Brain microvascular endothelial cell (primary cell): ENCODE measurements around the gene CRTAC1.

ENCODE experiments used
- DNase-seq: peaks from one replicate; pipeline ENCODE4 v3.0.0-alpha.2; 2020
- H3K27ac ChIP-seq: fragments of 250-450 bp; sonication (Bioruptor Pico); 2 replicates; pipeline ENCODE4 v1.5.1; 2020; ENCODE audit warnings: mild to moderate bottlenecking, moderate library complexity
- H3K27me3 ChIP-seq: fragments of 250-450 bp; sonication (Bioruptor Pico); replicated peaks from 2 replicates; pipeline ENCODE4 v1.5.1; 2020; ENCODE audit warnings: mild to moderate bottlenecking
- H3K36me3 ChIP-seq: fragments of 250-450 bp; sonication (Bioruptor Pico); replicated peaks from 2 replicates; pipeline ENCODE4 v1.5.1; 2020; ENCODE audit warnings: mild to moderate bottlenecking
- H3K4me3 ChIP-seq: 2 replicates; pipeline ENCODE4 v1.5.1; 2011; ENCODE audit warnings: low read depth, mild to moderate bottlenecking, control low read depth, low read length, moderate library complexity
- in situ Hi-C: cut with HindIII; loops from 2 replicates; pipeline ENCODE4 v1.10.0; 2017; ENCODE audit warnings: low sequenced_read_pairs, low pct_ligation_motif_present
- TF ChIP-seq, protein P1 (sequence below): IDR thresholded peaks from 2 replicates; pipeline ENCODE4 v1.5.1; 2011; ENCODE audit warnings: low read depth, mild to moderate bottlenecking, moderate library complexity, low read length, control low read depth, inconsistent platforms; ENCODE audit errors: missing control alignments

The CRTAC1 gene

DNA sequence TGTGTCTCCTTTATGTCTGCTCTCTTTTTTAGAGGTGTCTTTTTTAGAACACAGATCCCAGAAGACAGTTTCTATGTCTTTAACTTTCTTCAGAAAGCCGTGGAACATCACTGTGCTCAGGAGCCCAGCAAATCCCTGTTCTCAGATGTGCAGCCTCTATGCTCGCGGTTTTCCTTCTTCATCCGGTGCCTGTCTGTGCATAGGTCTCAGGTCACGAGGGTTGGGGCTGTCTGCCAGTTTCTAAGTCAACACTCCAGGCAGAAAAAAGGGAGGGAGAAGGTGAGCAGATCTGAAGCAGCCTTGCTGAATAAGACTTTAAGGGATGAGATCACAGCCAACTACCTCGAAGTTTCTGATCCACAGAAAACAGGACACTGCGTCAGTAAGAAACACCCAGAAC, 68.5 kb downstream of the CRTAC1 start:
- DNase-seq, result no peak
- in situ Hi-C loops, result no loop called here
- H3K36me3 ChIP-seq, result no peaks in the 10 kb centered on the region
- no peak overlapping the region for H3K4me3 ChIP-seq
- H3K27me3 ChIP-seq, result no peaks in the 10 kb centered on the region
- TF ChIP-seq, protein P1, sequence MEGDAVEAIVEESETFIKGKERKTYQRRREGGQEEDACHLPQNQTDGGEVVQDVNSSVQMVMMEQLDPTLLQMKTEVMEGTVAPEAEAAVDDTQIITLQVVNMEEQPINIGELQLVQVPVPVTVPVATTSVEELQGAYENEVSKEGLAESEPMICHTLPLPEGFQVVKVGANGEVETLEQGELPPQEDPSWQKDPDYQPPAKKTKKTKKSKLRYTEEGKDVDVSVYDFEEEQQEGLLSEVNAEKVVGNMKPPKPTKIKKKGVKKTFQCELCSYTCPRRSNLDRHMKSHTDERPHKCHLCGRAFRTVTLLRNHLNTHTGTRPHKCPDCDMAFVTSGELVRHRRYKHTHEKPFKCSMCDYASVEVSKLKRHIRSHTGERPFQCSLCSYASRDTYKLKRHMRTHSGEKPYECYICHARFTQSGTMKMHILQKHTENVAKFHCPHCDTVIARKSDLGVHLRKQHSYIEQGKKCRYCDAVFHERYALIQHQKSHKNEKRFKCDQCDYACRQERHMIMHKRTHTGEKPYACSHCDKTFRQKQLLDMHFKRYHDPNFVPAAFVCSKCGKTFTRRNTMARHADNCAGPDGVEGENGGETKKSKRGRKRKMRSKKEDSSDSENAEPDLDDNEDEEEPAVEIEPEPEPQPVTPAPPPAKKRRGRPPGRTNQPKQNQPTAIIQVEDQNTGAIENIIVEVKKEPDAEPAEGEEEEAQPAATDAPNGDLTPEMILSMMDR, result no peak
- no peak overlapping the region for H3K27ac ChIP-seq

DNA sequence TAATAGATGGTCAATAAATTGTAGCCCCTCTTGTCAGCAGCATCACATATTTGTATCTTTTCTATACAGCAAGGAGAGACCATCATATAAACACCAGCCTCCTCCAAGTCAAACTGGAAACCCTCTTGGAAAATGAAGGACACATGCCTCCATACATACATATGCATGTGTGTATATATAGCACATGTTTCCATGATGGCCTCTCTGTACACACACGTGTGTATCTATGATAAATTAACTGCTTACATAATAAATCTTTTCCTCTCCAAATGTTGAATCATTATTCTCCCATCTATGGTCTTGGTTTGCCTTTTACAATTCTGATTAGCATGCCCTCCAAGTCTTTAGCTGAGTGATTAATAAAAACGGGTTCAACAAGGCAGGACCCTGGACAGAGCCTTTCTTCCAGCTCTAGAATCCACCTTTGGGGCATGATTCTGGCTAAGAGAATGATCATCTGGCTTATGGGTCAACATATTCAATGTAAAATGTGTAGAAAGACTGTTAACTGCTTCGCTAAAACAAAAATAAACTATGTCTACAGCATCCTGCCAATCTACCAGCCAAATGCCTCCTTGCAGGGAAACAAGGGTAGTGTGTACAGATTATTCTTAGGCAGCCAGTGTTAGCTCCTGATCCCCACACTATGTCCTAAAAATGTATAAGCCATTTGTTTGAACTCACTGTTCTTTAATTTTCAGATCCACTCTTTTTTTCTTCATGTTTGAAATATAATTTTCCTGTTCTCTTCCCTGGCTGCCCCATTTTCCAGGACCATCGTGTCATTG, 70.0 kb downstream of the CRTAC1 start:
- Histone ChIP-seq H3K4me3 (no peak overlapping the region), H3K27ac (no peak overlapping the region), H3K36me3 (no peaks in the 10 kb centered on the region), H3K27me3 (no peaks in the 10 kb centered on the region)
- in situ Hi-C loops, result no loop called here
- no peak for DNase-seq
- TF ChIP-seq, protein P1, result no peak

DNA sequence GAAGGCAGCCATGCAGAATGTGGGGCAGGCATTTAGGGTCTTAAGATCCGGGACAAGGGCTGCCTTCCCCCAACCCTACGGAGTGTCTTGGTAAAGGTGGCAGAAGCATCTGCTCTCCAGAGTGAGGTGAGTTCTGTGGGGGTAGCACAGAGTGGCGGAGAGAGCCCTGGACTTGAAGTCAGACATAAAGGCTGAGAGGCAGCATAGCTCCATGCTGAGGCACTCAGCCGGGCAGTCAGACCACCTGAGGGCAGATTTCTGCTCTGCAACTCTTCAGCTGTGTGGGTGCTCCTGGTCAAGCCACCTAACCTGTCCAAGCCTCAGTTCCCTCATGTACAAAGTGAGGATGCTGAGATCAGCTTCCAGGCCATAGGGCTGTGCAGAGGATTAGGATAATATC, 81.0 kb downstream of the CRTAC1 start:
- DNase-seq, result no peak
- H3K27me3 ChIP-seq, result no peaks in the 10 kb centered on the region
- in situ Hi-C loops, result no loop called here
- TF ChIP-seq, protein P1, result no peak
- no peak overlapping the region for H3K4me3 ChIP-seq
- H3K27ac ChIP-seq, result no peak overlapping the region
- H3K36me3 ChIP-seq, result no peaks in the 10 kb centered on the region

DNA sequence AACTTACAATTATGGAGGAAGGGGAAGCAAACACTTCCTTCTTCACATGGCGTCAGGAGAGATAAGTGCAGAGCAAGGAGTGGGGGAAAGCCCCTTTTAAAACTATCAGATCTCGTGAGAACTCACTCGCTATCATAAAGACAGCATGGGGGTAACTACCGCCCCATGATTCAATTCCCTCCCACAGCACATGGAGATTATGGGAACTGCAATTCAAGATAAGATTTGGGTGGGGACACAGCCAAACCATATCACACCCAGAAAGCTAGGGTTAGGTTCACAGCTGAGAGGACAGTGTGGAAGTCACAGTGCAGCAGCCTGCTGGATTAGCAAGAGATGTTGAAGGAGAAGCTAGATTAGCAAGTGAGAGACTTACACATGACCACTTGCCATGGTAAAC, 81.6 kb downstream of the CRTAC1 start:
- H3K27me3 ChIP-seq, result no peaks in the 10 kb centered on the region
- H3K4me3 ChIP-seq, result no peak overlapping the region

DNA sequence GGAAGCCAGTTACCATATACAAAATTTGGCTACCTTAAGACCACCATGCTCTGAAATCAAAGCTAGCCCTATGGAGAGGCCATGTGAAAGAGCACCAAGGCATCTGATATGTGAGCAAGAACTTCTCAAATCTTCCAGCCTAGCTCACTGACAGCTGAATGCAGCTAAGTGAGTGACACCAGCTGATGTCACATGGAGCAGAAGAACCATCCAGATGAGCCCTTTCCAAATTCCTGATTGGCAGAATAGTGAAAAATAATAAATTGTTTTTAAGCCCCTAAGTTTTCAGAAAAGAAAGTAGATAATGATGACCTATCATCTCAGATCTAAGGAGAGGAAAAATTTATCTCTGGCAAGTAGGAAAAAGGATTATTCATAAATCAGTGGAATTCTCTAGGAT, 85.6 kb downstream of the CRTAC1 start:
- TF ChIP-seq, protein P1, result no peak
- in situ Hi-C loops, result no loop called here
- no peak overlapping the region for H3K4me3 ChIP-seq
- no peak overlapping the region for H3K27ac ChIP-seq
- no peak for DNase-seq
- no peaks in the 10 kb centered on the region for H3K36me3 ChIP-seq
- H3K27me3 ChIP-seq, result no peaks in the 10 kb centered on the region

More for the DNA sequence above, 81.6 kb downstream of the CRTAC1 start:
- in situ Hi-C loops, result no loop called here
- Histone ChIP-seq H3K36me3 (no peaks in the 10 kb centered on the region), H3K27ac (no peak overlapping the region)
- TF ChIP-seq, protein P1, result no peak
- DNase-seq, result no peak

DNA sequence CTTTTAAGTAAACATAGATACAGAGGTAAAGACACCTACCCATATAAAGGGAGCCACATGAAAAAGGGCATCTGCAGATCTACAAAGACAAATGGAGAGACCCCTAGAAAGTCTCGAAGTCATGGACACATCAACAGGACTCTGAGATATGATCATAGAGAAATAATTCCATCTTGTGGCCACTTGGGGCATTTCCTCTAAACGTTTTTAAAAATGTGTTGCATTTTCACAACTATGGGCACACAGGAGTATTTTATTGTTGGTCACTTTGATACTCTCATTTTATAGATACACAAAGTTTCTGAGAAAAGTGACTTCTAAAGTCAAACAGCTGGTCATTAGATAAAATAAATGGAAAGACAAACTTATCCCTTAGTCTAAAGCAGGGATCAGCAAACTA, 87.1 kb downstream of the CRTAC1 start:
- Histone ChIP-seq H3K36me3 (no peaks in the 10 kb centered on the region), H3K4me3 (no peak overlapping the region), H3K27me3 (no peaks in the 10 kb centered on the region), H3K27ac (no peak overlapping the region)
- in situ Hi-C loops, result no loop called here
- TF ChIP-seq, protein P1, result no peak
- DNase-seq, result no peak
